ENCODE measurements around the gene RBM24.

- TF ChIP-seq CTCF (IDR thresholded peaks at IDR 0.05; ENCODE audit: low read depth, low read length, missing input control) (no peak), ATF3 (IDR thresholded peaks at IDR 0.05) (no peak), MAX (IDR thresholded peaks at IDR 0.05) (no peak), RAD21 (IDR thresholded peaks at IDR 0.05) (no peak), SP1 (IDR thresholded peaks at IDR 0.05) (no peak), REST (IDR thresholded peaks at IDR 0.05) (no peak), EGR1 (IDR thresholded peaks at IDR 0.05; ENCODE audit: low read depth in 2 of 2) (no peak)
These were observed 32.8 kb downstream of the RBM24 start for GRCh38 chr6:17313971-17314370.
